ENCODE results near the gene GPR84.

Gene GPR84

DNA sequence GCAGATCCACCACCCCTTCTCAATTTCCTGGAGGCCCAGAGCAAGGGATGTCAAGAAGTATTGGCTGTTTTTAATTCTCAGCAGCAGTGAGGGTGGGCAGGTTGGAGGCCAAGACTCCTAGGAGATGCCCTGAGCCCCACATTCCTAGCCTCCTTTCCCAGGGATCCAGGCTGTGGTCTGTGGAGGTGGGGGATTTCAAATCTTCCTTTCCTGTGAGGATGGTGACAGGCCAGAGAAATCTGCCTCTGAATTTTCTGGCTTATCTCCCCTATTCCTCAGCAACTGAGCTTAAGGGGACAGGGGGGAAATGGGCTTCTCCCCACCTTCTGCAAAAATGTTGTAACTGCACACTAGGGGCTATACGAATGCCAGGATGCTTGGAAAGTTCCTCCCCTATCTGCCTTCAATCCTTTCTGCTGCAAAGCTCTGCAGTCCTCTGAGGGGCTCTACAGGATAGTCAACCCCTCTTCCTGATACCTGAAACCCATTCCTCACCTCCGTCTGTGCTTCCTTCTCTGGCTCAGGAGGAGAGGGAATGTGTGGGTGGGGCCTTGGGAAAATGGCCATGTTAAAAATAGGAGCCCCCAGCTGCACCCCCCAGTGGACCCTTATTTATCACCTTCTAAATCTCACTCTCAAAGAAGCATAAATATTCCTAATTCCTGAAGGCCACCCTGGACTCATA, 6.6 kb downstream of the GPR84 start:
- TF ChIP-seq, protein P1, sequence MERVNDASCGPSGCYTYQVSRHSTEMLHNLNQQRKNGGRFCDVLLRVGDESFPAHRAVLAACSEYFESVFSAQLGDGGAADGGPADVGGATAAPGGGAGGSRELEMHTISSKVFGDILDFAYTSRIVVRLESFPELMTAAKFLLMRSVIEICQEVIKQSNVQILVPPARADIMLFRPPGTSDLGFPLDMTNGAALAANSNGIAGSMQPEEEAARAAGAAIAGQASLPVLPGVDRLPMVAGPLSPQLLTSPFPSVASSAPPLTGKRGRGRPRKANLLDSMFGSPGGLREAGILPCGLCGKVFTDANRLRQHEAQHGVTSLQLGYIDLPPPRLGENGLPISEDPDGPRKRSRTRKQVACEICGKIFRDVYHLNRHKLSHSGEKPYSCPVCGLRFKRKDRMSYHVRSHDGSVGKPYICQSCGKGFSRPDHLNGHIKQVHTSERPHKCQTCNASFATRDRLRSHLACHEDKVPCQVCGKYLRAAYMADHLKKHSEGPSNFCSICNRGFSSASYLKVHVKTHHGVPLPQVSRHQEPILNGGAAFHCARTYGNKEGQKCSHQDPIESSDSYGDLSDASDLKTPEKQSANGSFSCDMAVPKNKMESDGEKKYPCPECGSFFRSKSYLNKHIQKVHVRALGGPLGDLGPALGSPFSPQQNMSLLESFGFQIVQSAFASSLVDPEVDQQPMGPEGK (CRISPR knock-in tag; IDR thresholded peaks at IDR 0.05; ENCODE audit: borderline replicate concordance), result no peak
- TF ChIP-seq, protein P2, sequence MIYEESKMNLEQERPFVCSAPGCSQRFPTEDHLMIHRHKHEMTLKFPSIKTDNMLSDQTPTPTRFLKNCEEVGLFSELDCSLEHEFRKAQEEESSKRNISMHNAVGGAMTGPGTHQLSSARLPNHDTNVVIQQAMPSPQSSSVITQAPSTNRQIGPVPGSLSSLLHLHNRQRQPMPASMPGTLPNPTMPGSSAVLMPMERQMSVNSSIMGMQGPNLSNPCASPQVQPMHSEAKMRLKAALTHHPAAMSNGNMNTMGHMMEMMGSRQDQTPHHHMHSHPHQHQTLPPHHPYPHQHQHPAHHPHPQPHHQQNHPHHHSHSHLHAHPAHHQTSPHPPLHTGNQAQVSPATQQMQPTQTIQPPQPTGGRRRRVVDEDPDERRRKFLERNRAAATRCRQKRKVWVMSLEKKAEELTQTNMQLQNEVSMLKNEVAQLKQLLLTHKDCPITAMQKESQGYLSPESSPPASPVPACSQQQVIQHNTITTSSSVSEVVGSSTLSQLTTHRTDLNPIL (CRISPR knock-in tag; IDR thresholded peaks at IDR 0.05; ENCODE audit: low read depth), result no peak
- no peak for TF ChIP-seq ISL1 (CRISPR knock-in tag; IDR thresholded peaks at IDR 0.05)
- no peak for TF ChIP-seq TCF4 (CRISPR knock-in tag; IDR thresholded peaks at IDR 0.05; ENCODE audit: borderline replicate concordance)
- no peak for TF ChIP-seq OSR1 (CRISPR knock-in tag; IDR thresholded peaks at IDR 0.05)
- no peak for TF ChIP-seq ZFP30 (CRISPR knock-in tag; IDR thresholded peaks at IDR 0.05)
- TF ChIP-seq, protein P3, sequence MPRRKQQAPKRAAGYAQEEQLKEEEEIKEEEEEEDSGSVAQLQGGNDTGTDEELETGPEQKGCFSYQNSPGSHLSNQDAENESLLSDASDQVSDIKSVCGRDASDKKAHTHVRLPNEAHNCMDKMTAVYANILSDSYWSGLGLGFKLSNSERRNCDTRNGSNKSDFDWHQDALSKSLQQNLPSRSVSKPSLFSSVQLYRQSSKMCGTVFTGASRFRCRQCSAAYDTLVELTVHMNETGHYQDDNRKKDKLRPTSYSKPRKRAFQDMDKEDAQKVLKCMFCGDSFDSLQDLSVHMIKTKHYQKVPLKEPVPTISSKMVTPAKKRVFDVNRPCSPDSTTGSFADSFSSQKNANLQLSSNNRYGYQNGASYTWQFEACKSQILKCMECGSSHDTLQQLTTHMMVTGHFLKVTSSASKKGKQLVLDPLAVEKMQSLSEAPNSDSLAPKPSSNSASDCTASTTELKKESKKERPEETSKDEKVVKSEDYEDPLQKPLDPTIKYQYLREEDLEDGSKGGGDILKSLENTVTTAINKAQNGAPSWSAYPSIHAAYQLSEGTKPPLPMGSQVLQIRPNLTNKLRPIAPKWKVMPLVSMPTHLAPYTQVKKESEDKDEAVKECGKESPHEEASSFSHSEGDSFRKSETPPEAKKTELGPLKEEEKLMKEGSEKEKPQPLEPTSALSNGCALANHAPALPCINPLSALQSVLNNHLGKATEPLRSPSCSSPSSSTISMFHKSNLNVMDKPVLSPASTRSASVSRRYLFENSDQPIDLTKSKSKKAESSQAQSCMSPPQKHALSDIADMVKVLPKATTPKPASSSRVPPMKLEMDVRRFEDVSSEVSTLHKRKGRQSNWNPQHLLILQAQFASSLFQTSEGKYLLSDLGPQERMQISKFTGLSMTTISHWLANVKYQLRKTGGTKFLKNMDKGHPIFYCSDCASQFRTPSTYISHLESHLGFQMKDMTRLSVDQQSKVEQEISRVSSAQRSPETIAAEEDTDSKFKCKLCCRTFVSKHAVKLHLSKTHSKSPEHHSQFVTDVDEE (CRISPR knock-in tag; IDR thresholded peaks at IDR 0.05), result no peak
- no peak for TF ChIP-seq BACH2 (CRISPR knock-in tag; IDR thresholded peaks at IDR 0.05; ENCODE audit: borderline replicate concordance)
- no peak for ATAC-seq

DNA sequence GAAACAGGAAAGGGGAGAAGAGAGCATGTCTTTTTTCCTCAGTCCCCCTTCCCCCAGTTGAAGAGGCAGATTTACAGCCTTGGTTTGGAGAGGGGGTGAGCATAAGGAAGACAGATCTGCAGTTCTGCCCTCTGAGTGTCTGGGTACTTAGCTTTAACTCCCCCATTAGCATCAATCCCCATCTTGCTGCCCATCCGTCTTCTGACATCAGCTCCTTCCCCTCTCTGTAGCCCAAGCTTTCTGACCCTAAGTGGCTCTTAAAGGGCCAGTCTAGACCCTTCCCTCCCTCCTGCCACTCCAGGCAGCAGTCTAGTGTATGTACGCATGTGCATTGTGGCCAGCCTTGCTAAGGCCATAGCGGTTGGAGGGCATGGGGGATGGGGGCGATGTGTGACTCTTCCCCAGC, 7.3 kb downstream of the GPR84 start:
- TF ChIP-seq, protein P1 (CRISPR knock-in tag; IDR thresholded peaks at IDR 0.05; ENCODE audit: borderline replicate concordance), result no peak
- ATAC-seq, result no peak

DNA sequence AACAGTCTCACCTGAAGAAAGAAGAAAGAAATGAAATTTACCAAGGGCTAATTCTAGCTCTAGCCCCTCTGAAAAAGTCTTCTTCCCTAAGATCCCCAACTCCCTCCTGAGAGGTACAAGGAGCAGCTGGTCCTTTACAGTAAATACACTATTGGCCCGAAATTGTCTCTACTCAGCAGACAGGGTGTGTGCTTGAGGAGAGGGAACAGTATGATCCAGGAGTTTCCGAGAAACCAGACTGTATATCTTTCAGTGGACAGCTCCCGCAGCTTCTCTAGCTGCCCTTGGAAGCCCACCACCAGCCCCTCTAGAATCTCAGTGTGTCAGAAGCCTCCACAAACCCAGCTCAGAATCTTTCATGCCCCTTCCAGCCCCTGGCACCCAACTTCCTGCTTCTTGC, 8.1 kb downstream of the GPR84 start:
- no peak for ATAC-seq
- TF ChIP-seq CSDC2 (CRISPR knock-in tag; IDR thresholded peaks at IDR 0.05) (no peak), ZNF565 (CRISPR knock-in tag; conservative IDR thresholded peaks at IDR 0.05; ENCODE audit: low read depth) (no peak), ZC3H10 (CRISPR knock-in tag; IDR thresholded peaks at IDR 0.05) (no peak), ZFP3 (CRISPR knock-in tag; IDR thresholded peaks at IDR 0.05) (no peak), ZNF8 (CRISPR knock-in tag; IDR thresholded peaks at IDR 0.05) (no peak), BACH2 (CRISPR knock-in tag; IDR thresholded peaks at IDR 0.05; ENCODE audit: borderline replicate concordance) (no peak), ZNF70 (CRISPR knock-in tag; IDR thresholded peaks at IDR 0.05) (no peak), ISL1 (CRISPR knock-in tag; IDR thresholded peaks at IDR 0.05) (no peak), PPARA (CRISPR knock-in tag; IDR thresholded peaks at IDR 0.05; ENCODE audit: borderline replicate concordance) (no peak), TCF4 (CRISPR knock-in tag; IDR thresholded peaks at IDR 0.05; ENCODE audit: borderline replicate concordance) (no peak), TOX (CRISPR knock-in tag; IDR thresholded peaks at IDR 0.05; ENCODE audit: borderline replicate concordance) (no peak), SNAI2 (CRISPR knock-in tag; IDR thresholded peaks at IDR 0.05) (no peak), ESRRG (CRISPR knock-in tag; IDR thresholded peaks at IDR 0.05) (no peak), ARNTL (CRISPR knock-in tag; IDR thresholded peaks at IDR 0.05; ENCODE audit: borderline replicate concordance, low read depth) (no peak), OSR1 (CRISPR knock-in tag; IDR thresholded peaks at IDR 0.05) (no peak)
- TF ChIP-seq, protein P4, sequence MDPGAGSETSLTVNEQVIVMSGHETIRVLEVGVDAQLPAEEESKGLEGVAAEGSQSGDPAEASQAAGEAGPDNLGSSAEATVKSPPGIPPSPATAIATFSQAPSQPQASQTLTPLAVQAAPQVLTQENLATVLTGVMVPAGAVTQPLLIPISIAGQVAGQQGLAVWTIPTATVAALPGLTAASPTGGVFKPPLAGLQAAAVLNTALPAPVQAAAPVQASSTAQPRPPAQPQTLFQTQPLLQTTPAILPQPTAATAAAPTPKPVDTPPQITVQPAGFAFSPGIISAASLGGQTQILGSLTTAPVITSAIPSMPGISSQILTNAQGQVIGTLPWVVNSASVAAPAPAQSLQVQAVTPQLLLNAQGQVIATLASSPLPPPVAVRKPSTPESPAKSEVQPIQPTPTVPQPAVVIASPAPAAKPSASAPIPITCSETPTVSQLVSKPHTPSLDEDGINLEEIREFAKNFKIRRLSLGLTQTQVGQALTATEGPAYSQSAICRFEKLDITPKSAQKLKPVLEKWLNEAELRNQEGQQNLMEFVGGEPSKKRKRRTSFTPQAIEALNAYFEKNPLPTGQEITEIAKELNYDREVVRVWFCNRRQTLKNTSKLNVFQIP (CRISPR knock-in tag; IDR thresholded peaks at IDR 0.05; ENCODE audit: borderline replicate concordance, low read depth), result no peak
- TF ChIP-seq, protein P1 (CRISPR knock-in tag; IDR thresholded peaks at IDR 0.05; ENCODE audit: borderline replicate concordance), result no peak
- TF ChIP-seq, protein P2 (CRISPR knock-in tag; IDR thresholded peaks at IDR 0.05; ENCODE audit: low read depth), result no peak
- TF ChIP-seq, protein P3 (CRISPR knock-in tag; IDR thresholded peaks at IDR 0.05), result no peak
